ENCODE measurements around the gene LARGE1. TPM values are rescaled to one million over a fixed set of nuclear protein-coding genes. Genes with fewer than 3 reads are reported as not detected.

The LARGE1 gene
- total RNA-seq, 1 donor from 2014 or later: 29.5 TPM

DNA sequence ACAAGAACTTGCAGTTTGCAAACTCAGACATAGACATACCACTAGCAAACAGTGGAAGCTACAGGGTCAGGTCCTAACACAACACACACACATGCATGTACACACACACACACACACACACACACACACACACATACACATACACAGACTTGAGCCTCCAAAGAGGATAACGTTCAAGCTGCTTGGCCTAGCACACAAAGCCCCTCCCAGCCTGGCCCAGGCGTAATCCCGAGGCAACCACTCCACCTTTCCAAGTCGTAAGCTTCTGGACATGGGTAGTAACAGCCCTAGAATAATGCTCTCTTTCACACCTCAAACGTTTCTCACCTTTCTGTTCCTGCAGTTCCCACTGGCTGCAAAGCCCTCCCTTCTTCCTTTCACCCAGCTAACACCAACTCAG is 88.6 kb downstream of the LARGE1 start:
- Histone ChIP-seq H3K27me3 (no peaks in the 10 kb centered on the region), H3K36me3 (no peaks in the 10 kb centered on the region), H3K9me3 (no peaks in the 10 kb centered on the region), H3K4me1 (peaks cover 15% of the 10 kb centered on the region), H3K4me3 (no peak overlapping the region), H3K27ac (no peak overlapping the region)
- DNase-seq (ENCODE audit: extremely low spot score in 2 of 2): no peak
- intact Hi-C loops (cut with DNase I): no loop called here
- TF ChIP-seq POLR2AphosphoS5 (IDR thresholded peaks at IDR 0.05; ENCODE audit: insufficient read depth in 1 of 2, low read depth in 1 of 2): no peak
- TF ChIP-seq, protein P1, sequence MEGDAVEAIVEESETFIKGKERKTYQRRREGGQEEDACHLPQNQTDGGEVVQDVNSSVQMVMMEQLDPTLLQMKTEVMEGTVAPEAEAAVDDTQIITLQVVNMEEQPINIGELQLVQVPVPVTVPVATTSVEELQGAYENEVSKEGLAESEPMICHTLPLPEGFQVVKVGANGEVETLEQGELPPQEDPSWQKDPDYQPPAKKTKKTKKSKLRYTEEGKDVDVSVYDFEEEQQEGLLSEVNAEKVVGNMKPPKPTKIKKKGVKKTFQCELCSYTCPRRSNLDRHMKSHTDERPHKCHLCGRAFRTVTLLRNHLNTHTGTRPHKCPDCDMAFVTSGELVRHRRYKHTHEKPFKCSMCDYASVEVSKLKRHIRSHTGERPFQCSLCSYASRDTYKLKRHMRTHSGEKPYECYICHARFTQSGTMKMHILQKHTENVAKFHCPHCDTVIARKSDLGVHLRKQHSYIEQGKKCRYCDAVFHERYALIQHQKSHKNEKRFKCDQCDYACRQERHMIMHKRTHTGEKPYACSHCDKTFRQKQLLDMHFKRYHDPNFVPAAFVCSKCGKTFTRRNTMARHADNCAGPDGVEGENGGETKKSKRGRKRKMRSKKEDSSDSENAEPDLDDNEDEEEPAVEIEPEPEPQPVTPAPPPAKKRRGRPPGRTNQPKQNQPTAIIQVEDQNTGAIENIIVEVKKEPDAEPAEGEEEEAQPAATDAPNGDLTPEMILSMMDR (IDR thresholded peaks at IDR 0.05): no peak
- TF ChIP-seq POLR2A (IDR thresholded peaks at IDR 0.05): no peak

DNA sequence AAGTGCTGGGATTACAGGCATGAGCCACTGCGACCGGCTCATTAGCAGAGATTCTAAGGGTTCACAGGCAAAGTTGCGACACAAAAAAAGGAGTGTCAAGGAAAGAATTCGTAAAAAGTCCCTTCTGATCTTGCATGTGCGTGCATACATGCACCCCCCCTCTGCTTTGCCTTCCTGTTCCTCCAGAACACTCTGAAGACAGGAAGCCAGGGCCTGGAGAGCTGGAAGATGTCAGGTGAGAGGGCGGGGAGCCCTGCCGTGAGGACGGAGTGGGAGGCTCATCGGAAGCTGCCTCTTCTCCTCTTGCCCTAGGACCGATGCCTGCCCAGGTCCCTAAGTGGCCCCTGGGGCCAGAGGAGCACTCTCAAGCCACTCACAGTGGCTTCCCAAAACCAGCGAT is 89.1 kb downstream of the LARGE1 start:
- DNase-seq (ENCODE audit: extremely low spot score in 2 of 2): no peak
- Histone ChIP-seq H3K9me3 (no peaks in the 10 kb centered on the region), H3K4me1 (peaks cover 15% of the 10 kb centered on the region), H3K36me3 (no peaks in the 10 kb centered on the region), H3K4me3 (no peak overlapping the region), H3K27ac (no peak overlapping the region), H3K27me3 (no peaks in the 10 kb centered on the region)
- TF ChIP-seq, protein P1 (IDR thresholded peaks at IDR 0.05): no peak
- TF ChIP-seq POLR2AphosphoS5 (IDR thresholded peaks at IDR 0.05; ENCODE audit: insufficient read depth in 1 of 2, low read depth in 1 of 2) (no peak), POLR2A (IDR thresholded peaks at IDR 0.05) (no peak)
- intact Hi-C loops (cut with DNase I): no loop called here

DNA sequence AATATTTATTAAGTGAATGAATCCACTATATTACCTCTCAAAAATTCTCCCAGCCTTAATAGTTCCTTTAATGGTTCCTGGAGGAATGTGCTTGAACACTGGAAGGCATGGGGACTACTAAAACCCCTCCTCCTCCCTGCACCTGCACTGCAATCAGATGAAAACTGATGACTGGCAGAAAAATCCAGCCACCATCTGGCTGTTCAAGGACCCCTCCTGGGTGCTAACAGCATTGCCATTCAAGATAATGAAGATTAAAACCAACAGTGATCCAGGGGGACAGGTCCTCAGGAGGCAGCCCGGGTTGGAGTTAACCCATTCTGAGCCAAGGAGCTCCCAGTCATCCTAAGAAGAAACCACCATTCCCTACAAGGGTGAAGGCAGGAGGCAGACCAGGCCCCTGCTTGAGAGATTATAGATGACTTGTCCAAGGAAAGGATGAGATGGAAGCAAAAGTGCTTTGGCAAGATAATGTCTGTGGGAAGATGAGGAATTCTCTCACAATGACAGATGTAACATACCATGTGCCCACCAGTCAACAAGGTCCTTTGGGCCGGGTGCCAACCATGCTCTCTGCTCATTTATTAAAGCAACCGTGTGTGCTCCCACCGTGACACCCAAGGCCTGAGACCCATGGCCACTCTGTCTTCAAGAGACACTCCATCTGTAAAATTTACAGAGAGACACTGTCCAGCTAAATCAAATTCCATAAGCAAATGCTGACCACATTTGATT is 90.6 kb downstream of the LARGE1 start:
- Histone ChIP-seq H3K4me1 (peaks cover 19% of the 10 kb centered on the region), H3K4me3 (no peak overlapping the region), H3K27me3 (no peaks in the 10 kb centered on the region), H3K9me3 (no peaks in the 10 kb centered on the region), H3K36me3 (no peaks in the 10 kb centered on the region), H3K27ac (no peak overlapping the region)
- TF ChIP-seq POLR2A (IDR thresholded peaks at IDR 0.05): no peak
- TF ChIP-seq POLR2AphosphoS5 (IDR thresholded peaks at IDR 0.05; ENCODE audit: insufficient read depth in 1 of 2, low read depth in 1 of 2): no peak
- TF ChIP-seq, protein P1 (IDR thresholded peaks at IDR 0.05): no peak
- DNase-seq (ENCODE audit: extremely low spot score in 2 of 2): no peak
- intact Hi-C loops (cut with DNase I): no loop called here

DNA sequence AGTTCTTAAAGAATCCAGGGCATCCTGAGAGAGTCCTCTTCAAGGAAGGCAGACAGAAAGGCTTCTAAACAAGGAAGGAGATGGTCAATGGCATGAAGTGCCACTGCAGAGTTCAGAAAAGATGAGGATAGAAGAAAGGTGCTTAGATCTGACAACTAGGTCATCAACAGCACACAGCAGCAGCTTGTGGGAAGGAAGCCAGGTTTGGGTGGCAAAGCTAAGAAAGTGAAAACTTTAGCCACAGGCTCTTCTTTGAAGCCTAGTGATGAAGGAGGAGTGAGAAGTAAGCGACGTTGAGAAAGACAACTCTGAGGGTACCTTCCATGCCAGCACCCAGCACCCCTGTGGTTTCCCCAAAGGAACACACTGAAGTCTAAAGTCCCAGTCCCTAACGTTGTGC is 92.0 kb downstream of the LARGE1 start:
- Histone ChIP-seq H3K4me1 (peaks cover 23% of the 10 kb centered on the region), H3K27ac (no peak overlapping the region), H3K4me3 (no peak overlapping the region), H3K27me3 (no peaks in the 10 kb centered on the region), H3K9me3 (no peaks in the 10 kb centered on the region), H3K36me3 (no peaks in the 10 kb centered on the region)
- TF ChIP-seq, protein P1 (IDR thresholded peaks at IDR 0.05): no peak
- TF ChIP-seq POLR2AphosphoS5 (IDR thresholded peaks at IDR 0.05; ENCODE audit: insufficient read depth in 1 of 2, low read depth in 1 of 2) (no peak), POLR2A (IDR thresholded peaks at IDR 0.05) (no peak)
- intact Hi-C loops (cut with DNase I): no loop called here
- DNase-seq (ENCODE audit: extremely low spot score in 2 of 2): no peak

DNA sequence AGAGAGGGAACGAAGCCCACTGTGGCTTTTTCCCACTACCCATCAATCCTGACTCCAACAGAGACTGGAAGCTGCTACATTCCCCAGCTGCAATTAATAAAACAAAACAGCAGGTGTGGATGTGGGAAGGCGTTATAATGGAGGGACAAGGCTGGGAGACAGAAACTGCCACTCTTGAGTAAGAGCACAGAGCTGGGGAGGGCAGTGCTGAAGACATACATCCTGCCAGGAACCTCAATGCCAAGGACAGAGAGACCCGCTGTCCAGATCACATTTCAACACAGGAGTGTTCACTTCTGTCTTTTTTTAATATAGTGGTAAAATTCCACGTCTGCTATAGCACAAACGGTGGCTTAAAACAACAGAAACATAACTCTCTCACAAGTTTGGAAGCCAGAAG is 94.5 kb downstream of the LARGE1 start:
- no peak for TF ChIP-seq POLR2AphosphoS5 (IDR thresholded peaks at IDR 0.05; ENCODE audit: insufficient read depth in 1 of 2, low read depth in 1 of 2)
- TF ChIP-seq, protein P1 (IDR thresholded peaks at IDR 0.05): no peak
- TF ChIP-seq POLR2A (IDR thresholded peaks at IDR 0.05): no peak
- Histone ChIP-seq H3K27me3 (no peaks in the 10 kb centered on the region), H3K27ac (no peak overlapping the region), H3K9me3 (no peaks in the 10 kb centered on the region), H3K36me3 (no peaks in the 10 kb centered on the region), H3K4me1 (peaks cover 25% of the 10 kb centered on the region), H3K4me3 (no peak overlapping the region)
- intact Hi-C loops (cut with DNase I): no loop called here
- DNase-seq (ENCODE audit: extremely low spot score in 2 of 2): no peak
